ENCODE data around the gene ERC1. TPM values are rescaled to one million over a fixed set of nuclear protein-coding genes. Genes with fewer than 3 reads are reported as not detected.
"Not testable (repeated sequence)": the region's sequence is repeated elsewhere in the genome, so short reads cannot be mapped to it uniquely, and the experiment has no call there.

ERC1 gene
- total and polyA plus RNA-seq, 2 donors = 26.6 to 76.7 TPM

DNA sequence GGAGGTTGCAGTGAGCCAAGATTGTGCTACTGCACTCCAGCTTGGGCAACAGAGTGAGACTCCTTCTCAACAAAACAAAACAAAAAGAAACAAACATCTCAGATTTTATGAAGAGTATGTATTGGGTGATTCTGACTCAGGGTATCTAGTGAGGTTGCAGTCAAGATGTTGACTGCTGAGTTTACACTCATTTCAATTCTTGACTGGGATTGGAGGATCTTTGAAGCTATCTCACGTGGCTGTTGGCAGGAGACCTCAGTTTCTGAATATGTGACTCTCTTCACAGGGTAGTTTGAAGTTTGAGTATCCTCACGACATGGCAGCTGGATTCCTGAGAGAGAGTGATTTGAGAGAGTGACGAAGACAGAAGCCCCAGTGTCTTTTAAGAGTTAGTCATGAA lies 29.4 kb downstream of the ERC1 start:
- no peak overlapping the region for H3K27ac ChIP-seq (ENCODE audit: low read depth)
- H3K4me1 ChIP-seq (ENCODE audit: insufficient read depth) = no peaks in the 10 kb centered on the region
- DNase-seq (ENCODE audit: extremely low spot score) = no peak
- WGBS = 95% methylated on average over 3 of the region's 3 CpGs
- H3K36me3 ChIP-seq (ENCODE audit: insufficient read depth) = no peaks in the 10 kb centered on the region
- H3K4me3 ChIP-seq (ENCODE audit: low read depth, low read length) = no peak overlapping the region

DNA sequence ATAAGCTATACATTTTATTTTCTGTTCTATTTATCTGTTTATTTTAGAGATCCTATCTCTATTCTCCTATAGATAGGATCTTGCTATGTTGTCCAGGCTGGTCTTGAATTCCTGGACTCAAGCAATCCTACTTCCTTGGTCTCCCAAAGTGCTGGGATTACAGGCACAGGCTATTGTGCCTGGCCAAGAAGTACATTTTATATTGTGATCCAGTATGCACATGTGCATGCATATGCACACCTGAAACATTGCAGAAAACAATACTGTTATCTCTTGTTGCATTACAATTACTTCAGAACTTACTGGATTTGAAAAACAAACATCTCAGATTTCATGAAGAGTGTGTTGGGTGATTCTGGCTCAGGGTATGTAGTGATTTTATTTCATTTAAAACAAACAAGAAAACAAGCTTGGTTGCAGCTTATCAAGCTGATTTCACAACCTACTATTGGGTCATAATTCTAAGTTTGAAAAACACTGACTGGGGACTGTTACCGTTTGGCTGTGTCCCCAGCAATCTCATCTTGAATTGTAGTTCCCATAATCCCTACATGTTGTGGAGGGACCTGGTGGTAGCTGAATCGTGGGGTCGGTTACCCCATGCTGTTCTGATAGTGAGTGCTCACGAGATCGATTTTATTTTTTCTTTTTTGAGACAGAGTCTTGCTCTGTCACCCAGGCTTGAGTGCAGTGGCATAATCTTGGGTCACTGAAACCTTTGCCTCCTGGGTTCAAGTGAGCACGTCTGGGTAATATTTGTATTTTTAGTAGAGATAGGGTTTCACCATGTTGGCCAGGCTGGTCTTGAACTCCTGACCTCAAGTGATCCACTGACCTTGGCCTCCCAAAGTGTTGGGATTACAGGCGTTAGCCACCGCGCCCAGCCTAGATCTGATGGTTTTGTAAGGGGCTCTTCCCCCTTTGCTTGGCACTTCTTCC lies 31.3 kb downstream of the ERC1 start:
- WGBS = 97% methylated on average over 9 of the region's 9 CpGs
- no peak overlapping the region for H3K4me3 ChIP-seq (ENCODE audit: low read depth, low read length)
- no peaks in the 10 kb centered on the region for H3K4me1 ChIP-seq (ENCODE audit: insufficient read depth)
- no peak for DNase-seq (ENCODE audit: extremely low spot score)
- no peaks in the 10 kb centered on the region for H3K36me3 ChIP-seq (ENCODE audit: insufficient read depth)
- no peak overlapping the region for H3K27ac ChIP-seq (ENCODE audit: low read depth)

- DNase-seq (ENCODE audit: extremely low spot score) = no peak
- Histone ChIP-seq H3K4me1 (ENCODE audit: insufficient read depth) (no peaks in the 10 kb centered on the region), H3K36me3 (ENCODE audit: insufficient read depth) (no peaks in the 10 kb centered on the region), H3K27ac (ENCODE audit: low read depth) (no peak overlapping the region), H3K4me3 (ENCODE audit: low read depth, low read length) (no peak overlapping the region)
- 94% methylated on average over 3 of the region's 3 CpGs for WGBS
Measured at GRCh38 chr12:1030779-1031178, 39.8 kb downstream of the ERC1 start.

DNA sequence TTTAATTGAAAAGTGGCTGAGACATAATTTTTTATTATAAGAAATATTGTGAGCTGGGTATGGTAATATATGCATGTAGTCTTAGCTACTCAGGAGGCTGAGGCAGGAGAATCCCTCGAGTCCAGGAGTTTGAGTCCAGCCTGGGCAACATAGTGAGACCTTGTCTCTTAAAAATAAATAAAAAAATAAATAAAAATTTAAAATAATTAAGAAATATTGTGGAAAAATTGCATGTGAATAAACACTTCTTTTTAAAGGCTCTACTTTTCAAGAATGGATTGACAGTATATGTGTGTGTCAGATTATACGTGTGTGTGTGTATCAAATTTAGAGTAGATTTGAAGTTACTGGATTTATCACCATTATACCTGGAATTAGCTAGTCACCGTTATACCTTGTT lies 43.2 kb downstream of the ERC1 start:
- 96% methylated on average over 3 of the region's 3 CpGs for WGBS
- H3K27ac ChIP-seq (ENCODE audit: low read depth) = no peak overlapping the region
- no peaks in the 10 kb centered on the region for H3K36me3 ChIP-seq (ENCODE audit: insufficient read depth)
- H3K4me1 ChIP-seq (ENCODE audit: insufficient read depth) = no peaks in the 10 kb centered on the region
- DNase-seq (ENCODE audit: extremely low spot score) = no peak
- no peak overlapping the region for H3K4me3 ChIP-seq (ENCODE audit: low read depth, low read length)

DNA sequence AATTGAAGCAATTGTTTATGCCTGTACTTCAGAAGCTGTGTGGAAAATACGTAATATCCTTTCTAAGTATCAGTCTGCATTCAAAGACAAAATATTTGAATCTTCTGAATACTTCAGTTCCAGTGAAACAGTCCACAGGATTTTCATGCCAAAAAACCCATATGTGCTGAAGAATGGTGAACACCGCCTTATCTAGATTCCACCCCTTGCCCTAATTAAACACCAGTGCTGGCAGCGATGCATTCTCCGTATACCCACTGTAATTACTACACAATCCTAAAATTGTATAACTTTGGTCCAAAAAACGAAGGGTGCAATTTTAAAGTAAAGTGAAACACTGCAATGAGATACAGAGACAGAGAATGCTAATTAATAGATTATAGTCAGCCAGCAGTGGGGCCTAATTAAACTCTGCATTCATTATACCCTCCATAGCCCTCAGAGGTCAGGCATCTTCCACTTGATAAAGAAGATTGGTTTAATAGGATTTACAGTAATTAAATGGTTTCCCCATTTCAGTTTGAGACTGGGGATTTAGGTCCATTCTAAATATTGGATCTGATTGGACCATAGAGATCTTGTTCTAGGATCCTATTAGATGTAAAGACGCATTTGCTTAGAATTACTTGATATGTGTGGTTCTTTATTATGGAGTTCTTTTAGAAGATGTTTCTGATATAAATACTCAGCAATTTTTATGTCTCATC lies 43.9 kb downstream of the ERC1 start:
- no peaks in the 10 kb centered on the region for H3K36me3 ChIP-seq (ENCODE audit: insufficient read depth)
- WGBS = 91% methylated on average over 6 of the region's 6 CpGs
- H3K4me3 ChIP-seq (ENCODE audit: low read depth, low read length) = no peak overlapping the region
- H3K4me1 ChIP-seq (ENCODE audit: insufficient read depth) = no peaks in the 10 kb centered on the region
- H3K27ac ChIP-seq (ENCODE audit: low read depth) = no peak overlapping the region
- DNase-seq (ENCODE audit: extremely low spot score) = no peak

- H3K27ac ChIP-seq (ENCODE audit: low read depth) = no peak overlapping the region
- H3K36me3 ChIP-seq (ENCODE audit: insufficient read depth) = no peaks in the 10 kb centered on the region
- 93% methylated on average over 2 of the region's 2 CpGs for WGBS
- no peak overlapping the region for H3K4me3 ChIP-seq (ENCODE audit: low read depth, low read length)
- H3K4me1 ChIP-seq (ENCODE audit: insufficient read depth) = no peaks in the 10 kb centered on the region
- DNase-seq (ENCODE audit: extremely low spot score) = no peak
Measured at GRCh38 chr12:1041478-1041877, 50.5 kb downstream of the ERC1 start.

DNA sequence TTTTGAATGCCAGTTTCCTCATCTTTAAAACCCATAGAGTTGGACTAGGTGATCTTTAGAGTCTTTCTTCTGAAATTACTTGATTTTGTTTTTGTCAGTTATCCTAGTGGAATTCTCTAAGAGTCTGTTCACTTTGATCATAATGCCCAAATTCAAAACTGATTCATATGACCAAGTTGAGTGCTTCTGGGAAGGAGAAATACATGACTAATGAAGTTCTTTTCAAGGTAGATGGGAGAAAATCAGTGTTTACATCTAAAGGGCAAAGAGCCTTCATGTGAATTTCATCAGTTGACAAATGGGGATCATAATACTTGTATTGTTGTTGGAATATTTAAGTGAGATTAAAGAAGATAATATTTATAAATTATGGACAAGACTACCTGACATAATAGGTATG lies 53.2 kb downstream of the ERC1 start:
- Histone ChIP-seq H3K4me1 (ENCODE audit: insufficient read depth) (no peaks in the 10 kb centered on the region), H3K4me3 (ENCODE audit: low read depth, low read length) (no peak overlapping the region), H3K27ac (ENCODE audit: low read depth) (no peak overlapping the region), H3K36me3 (ENCODE audit: insufficient read depth) (no peaks in the 10 kb centered on the region)
- DNase-seq (ENCODE audit: extremely low spot score) = no peak

DNA sequence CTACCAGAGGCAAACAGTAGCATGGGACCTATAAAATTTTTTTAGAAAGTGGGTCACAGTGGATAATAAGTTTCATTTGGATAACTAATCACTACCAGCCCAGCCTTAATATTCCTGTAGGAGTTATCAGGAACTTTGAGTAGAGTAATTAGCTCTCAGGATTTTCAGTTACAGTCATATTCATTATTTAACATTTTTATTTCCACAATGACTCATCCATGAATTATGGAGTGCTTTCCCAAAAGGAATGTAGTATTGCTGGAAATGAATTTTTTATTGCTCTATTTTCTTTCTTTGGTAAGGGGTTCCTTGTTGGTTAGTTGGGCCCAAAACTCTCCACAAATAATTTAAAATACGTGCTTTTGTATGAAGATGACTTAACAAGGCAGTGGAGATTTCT lies 53.7 kb downstream of the ERC1 start:
- H3K4me1 ChIP-seq (ENCODE audit: insufficient read depth) = no peaks in the 10 kb centered on the region
- no peak overlapping the region for H3K27ac ChIP-seq (ENCODE audit: low read depth)
- DNase-seq (ENCODE audit: extremely low spot score) = no peak
- WGBS = 83% methylated on average over 1 of the region's 1 CpG
- no peak overlapping the region for H3K4me3 ChIP-seq (ENCODE audit: low read depth, low read length)
- H3K36me3 ChIP-seq (ENCODE audit: insufficient read depth) = no peaks in the 10 kb centered on the region

- H3K4me1 ChIP-seq (ENCODE audit: insufficient read depth) = no peaks in the 10 kb centered on the region
- no peak overlapping the region for H3K27ac ChIP-seq (ENCODE audit: low read depth)
- no peak overlapping the region for H3K4me3 ChIP-seq (ENCODE audit: low read depth, low read length)
- H3K36me3 ChIP-seq (ENCODE audit: insufficient read depth) = no peaks in the 10 kb centered on the region
- no peak for DNase-seq (ENCODE audit: extremely low spot score)
- 92% methylated on average over 3 of the region's 3 CpGs for WGBS
Measured at GRCh38 chr12:1046727-1047126, 55.7 kb downstream of the ERC1 start.

DNA sequence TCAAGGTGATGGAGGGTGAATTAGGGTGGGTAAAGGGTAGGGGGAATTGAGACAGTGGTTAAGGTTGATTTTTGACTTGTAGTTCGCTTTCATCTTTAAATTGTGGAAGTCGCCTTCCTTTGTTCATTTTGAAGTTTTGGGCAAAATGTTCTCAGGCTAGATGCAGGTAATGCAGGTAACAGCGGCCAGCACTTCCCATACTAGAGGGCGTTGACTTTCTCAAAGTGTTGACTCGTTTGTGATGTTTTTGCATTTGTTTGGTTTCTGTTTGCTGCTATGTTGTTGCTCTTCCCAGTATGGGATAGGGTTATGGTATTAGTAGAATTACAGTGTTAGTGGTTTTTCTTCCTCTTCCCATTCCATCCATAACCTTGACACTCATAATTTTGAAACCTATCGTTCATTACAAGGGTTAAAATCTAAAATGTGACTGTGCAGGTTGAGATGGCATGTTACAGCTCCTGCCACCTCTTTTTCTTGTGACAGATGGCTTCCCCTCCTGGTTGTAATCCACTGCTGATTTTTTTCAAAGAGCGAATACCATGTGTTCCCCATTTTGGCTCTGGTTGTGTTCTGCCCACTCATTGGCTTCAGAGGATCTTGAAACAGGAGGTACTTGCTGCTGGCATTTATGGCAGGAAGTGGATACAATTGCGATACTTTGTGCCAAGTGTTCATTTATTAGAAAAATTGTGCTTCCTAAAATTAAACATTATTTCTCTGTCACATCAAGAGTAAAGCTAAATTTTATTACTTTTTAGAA lies 57.1 kb downstream of the ERC1 start:
- Histone ChIP-seq H3K36me3 (ENCODE audit: insufficient read depth) (no peaks in the 10 kb centered on the region), H3K27ac (ENCODE audit: low read depth) (no peak overlapping the region), H3K4me3 (ENCODE audit: low read depth, low read length) (no peak overlapping the region), H3K4me1 (ENCODE audit: insufficient read depth) (no peaks in the 10 kb centered on the region)
- DNase-seq (ENCODE audit: extremely low spot score) = no peak
- WGBS = 80% methylated on average over 8 of the region's 8 CpGs

DNA sequence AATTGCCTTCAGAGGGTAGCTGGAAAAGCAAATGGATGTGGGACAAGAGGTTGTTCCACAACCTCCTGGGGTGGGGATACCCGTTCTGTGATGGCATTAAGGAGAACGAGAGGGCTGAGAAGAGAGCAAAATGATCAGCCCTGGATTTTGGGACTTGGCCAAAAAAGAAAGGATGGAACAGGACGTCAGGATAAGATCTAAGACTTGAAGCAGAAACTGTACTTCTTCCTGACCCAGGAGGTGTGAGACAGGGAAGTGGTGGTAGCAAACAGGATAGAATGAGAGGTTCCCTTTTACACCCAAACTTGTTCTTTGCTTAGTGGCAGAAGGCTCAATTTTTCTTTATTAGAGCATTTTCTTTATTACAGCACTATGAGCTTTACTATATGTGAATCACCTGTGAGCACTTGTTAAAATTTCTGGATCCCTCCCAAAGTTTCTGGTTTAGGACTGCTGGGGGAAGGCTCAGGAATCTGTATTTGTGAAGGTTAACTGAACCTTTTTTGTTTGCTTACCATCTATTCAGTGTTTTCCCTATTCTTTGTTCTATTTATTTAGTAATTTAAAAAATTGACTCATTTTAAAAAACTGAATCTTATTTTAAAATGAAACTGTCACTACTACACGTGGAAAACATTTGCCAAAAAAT lies 59.2 kb downstream of the ERC1 start:
- no peak overlapping the region for H3K4me3 ChIP-seq (ENCODE audit: low read depth, low read length)
- H3K36me3 ChIP-seq (ENCODE audit: insufficient read depth) = no peaks in the 10 kb centered on the region
- no peak for DNase-seq (ENCODE audit: extremely low spot score)
- WGBS = 79% methylated on average over 4 of the region's 4 CpGs
- no peaks in the 10 kb centered on the region for H3K4me1 ChIP-seq (ENCODE audit: insufficient read depth)
- H3K27ac ChIP-seq (ENCODE audit: low read depth) = no peak overlapping the region

GRCh38 chr12:1051672-1052071 lies 60.6 kb downstream of the ERC1 start:
- H3K36me3 ChIP-seq (ENCODE audit: insufficient read depth); H3K4me1 ChIP-seq (ENCODE audit: insufficient read depth); DNase-seq (ENCODE audit: extremely low spot score); H3K4me3 ChIP-seq (ENCODE audit: low read depth, low read length); H3K27ac ChIP-seq (ENCODE audit: low read depth): not testable (repeated sequence)
- 94% methylated on average over 8 of the region's 8 CpGs for WGBS

DNA sequence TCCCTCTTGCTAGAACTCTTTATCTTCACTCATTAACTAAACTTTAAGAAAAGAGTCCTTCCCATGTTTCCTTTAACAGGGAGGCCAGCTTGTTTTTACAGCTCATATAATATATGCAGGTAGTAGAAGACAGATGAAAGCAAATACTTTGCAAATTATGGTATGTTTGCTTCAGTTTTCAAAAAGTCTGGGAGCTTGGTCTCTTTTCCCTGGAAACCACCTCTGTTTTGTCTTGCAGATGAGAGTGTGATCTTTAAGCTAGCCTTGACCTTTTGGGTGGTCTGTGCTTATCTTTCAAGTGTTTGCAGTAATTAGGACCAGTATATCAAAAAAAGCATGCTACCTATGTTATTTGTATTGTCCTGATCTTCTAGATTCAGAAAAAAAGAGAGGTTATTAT lies 62.7 kb downstream of the ERC1 start:
- H3K4me3 ChIP-seq (ENCODE audit: low read depth, low read length) = no peak overlapping the region
- no peak overlapping the region for H3K27ac ChIP-seq (ENCODE audit: low read depth)
- H3K36me3 ChIP-seq (ENCODE audit: insufficient read depth) = no peaks in the 10 kb centered on the region
- no peak for DNase-seq (ENCODE audit: extremely low spot score)
- no peaks in the 10 kb centered on the region for H3K4me1 ChIP-seq (ENCODE audit: insufficient read depth)
